Caco-2 (cell line): Measurements from ENCODE around the gene TAPBPL. TPM values are rescaled to one million over a fixed set of nuclear protein-coding genes. Genes with fewer than 3 reads are reported as not detected.

Source experiments
- BruUV-seq: library from RNA; stranded (reverse); fragments of 400-500 nt; replicated peaks from 2 replicates; lab custom pipeline; 2021; lab: Mats Ljungman, UMichigan
- CTCF ChIA-PET: fragments of 300-600 bp; sonication (Branson Sonifier 250); formaldehyde crosslinking; loops from one replicate; lab custom pipeline; 2022; ENCODE audit warnings: antibody characterized with exemption; lab: Charles Lee
- POLR2A ChIA-PET: fragments of 300-600 bp; sonication (Branson Sonifier 250); formaldehyde crosslinking; loops from one replicate; lab custom pipeline; 2022; ENCODE audit warnings: antibody characterized with exemption; lab: Charles Lee
- DNase-seq, 2 experiments: peaks; one replicate each; pipeline versions ENCODE4 v3.0.0 to v3.0.0-alpha.2; 2020 to 2022
- H3K27me3 ChIP-seq: replicated peaks from 2 replicates; pipeline ENCODE4 v1.6.0; 2011; ENCODE audit warnings: low read length; ENCODE audit not compliant: control insufficient read depth, insufficient read depth
- H3K36me3 ChIP-seq: 2 replicates; pipeline ENCODE4 v1.5.1; 2011; ENCODE audit warnings: low read length; ENCODE audit not compliant: control insufficient read depth, insufficient read depth
- H3K4me1 ChIP-seq: fragments of 250-450 bp; sonication (Bioruptor Pico); 2 replicates; pipeline ENCODE4 v1.5.1; 2020; ENCODE audit warnings: mild to moderate bottlenecking
- H3K4me3 ChIP-seq: 2 replicates; pipeline ENCODE4 v1.5.1; 2011; ENCODE audit warnings: low read depth, mild to moderate bottlenecking, control low read depth, low read length
- H3K9me3 ChIP-seq: fragments of 250-450 bp; sonication (Bioruptor Pico); 2 replicates; pipeline ENCODE4 v1.5.1; 2020; ENCODE audit warnings: mild to moderate bottlenecking, moderate library complexity
- H3K27ac Mint-ChIP-seq: one replicate; pipeline ENCODE4 v1.8.0; 2022; ENCODE audit warnings: mixed read lengths; ENCODE audit not compliant: unreplicated experiment
- H3K27me3 Mint-ChIP-seq: one replicate; pipeline ENCODE4 v1.8.0; 2022; ENCODE audit warnings: mixed read lengths; ENCODE audit not compliant: insufficient read depth, unreplicated experiment
- H3K36me3 Mint-ChIP-seq: one replicate; pipeline ENCODE4 v1.8.0; 2022; ENCODE audit warnings: mild to moderate bottlenecking, mixed read lengths; ENCODE audit not compliant: insufficient read depth, unreplicated experiment
- H3K4me1 Mint-ChIP-seq: one replicate; pipeline ENCODE4 v1.8.0; 2022; ENCODE audit warnings: low read depth, mixed read lengths; ENCODE audit not compliant: unreplicated experiment
- H3K4me3 Mint-ChIP-seq: one replicate; pipeline ENCODE4 v1.8.0; 2022; ENCODE audit warnings: mild to moderate bottlenecking, moderate library complexity, mixed read lengths; ENCODE audit not compliant: unreplicated experiment
- H3K9me3 Mint-ChIP-seq: one replicate; pipeline ENCODE4 v1.8.0; 2022; ENCODE audit warnings: mixed read lengths; ENCODE audit not compliant: unreplicated experiment
- CTCF ChIP-seq, 2 experiments: fragments of 200-600 bp in 1 of 2; IDR thresholded peaks; 1 replicate in 1 of 2; 2 replicates in 1 of 2; pipeline versions ENCODE4 v1.5.1 to v1.8.0; 2011 to 2022; ENCODE audit warnings: antibody characterized with exemption in 1 of 2, control low read depth in 1 of 2, inconsistent platforms in 1 of 2, low read depth in 1 of 2, low read length in 1 of 2, mild to moderate bottlenecking in 1 of 2, moderate library complexity in 1 of 2; ENCODE audit not compliant: insufficient read depth in 1 of 2, severe bottlenecking in 1 of 2, unreplicated experiment in 1 of 2
- intact Hi-C: fragments of 100-400 bp; cut with micrococcal nuclease; formaldehyde crosslinking; loops from one replicate; pipeline ENCODE4 v1.10.0; 2022; ENCODE audit not compliant: unreplicated experiment
- total RNA-seq: library from RNA; stranded (reverse); gene quantifications from 2 replicates; pipeline ENCODE4 v1.2.3, GENCODE V29; 2022

Gene TAPBPL
- total RNA-seq, 1 experiment from 2014 or later = 9.7 TPM

- H3K36me3 ChIP-seq = peaks cover 8% of the 10 kb centered on the region
- peaks cover 3% of the 10 kb centered on the region for H3K4me1 ChIP-seq
- H3K36me3 Mint-ChIP-seq = peaks cover 42% of the 10 kb centered on the region
- H3K4me3 Mint-ChIP-seq = no peak overlapping the region
- H3K4me1 Mint-ChIP-seq = peaks cover 3% of the 10 kb centered on the region
- ChIA-PET POLR2A (interaction anchor here (0.6 kb wide), 1 partner anchor 34 kb away, joined by 11 read pairs; the partner anchor contains the start of gene GAPDH), CTCF (interaction anchor here (0.6 kb wide), 1 partner anchor 34 kb away, joined by 4 read pairs; the partner anchor contains the start of gene GAPDH)
- H3K27me3 Mint-ChIP-seq = no peaks in the 10 kb centered on the region
- H3K4me3 ChIP-seq = no peak overlapping the region
- BruUV-seq = no TSS peak
- H3K27ac Mint-ChIP-seq = no peak overlapping the region
- TF ChIP-seq CTCF (IDR thresholded peaks at IDR 0.05; ENCODE audit: insufficient read depth in 1 of 2, low read depth in 1 of 2, low read length in 1 of 2, severe bottlenecking in 1 of 2, unreplicated experiment in 1 of 2) = no peak
- intact Hi-C loops = no loop called here
- DNase-seq = no peak
- no peaks in the 10 kb centered on the region for H3K27me3 ChIP-seq
- no peaks in the 10 kb centered on the region for H3K9me3 ChIP-seq
- H3K9me3 Mint-ChIP-seq = no peaks in the 10 kb centered on the region
These were observed 48.6 kb downstream of the TAPBPL start for GRCh38 chr12:6500466-6500865.

- intact Hi-C loops = no loop called here
- H3K4me3 ChIP-seq = no peak overlapping the region
- no peaks in the 10 kb centered on the region for H3K27me3 ChIP-seq
- H3K36me3 ChIP-seq = peaks cover 2% of the 10 kb centered on the region
- Mint-ChIP-seq H3K9me3 (no peaks in the 10 kb centered on the region), H3K36me3 (peaks cover 63% of the 10 kb centered on the region), H3K4me1 (peaks cover 12% of the 10 kb centered on the region), H3K27me3 (no peaks in the 10 kb centered on the region), H3K27ac (peak overlapping the region; percentile 75), H3K4me3 (peak overlapping the region; percentile 4)
- CTCF ChIA-PET = interaction anchor here (0.9 to 1.9 kb wide), 2 partner anchors 30 to 42 kb away, joined by 3 to 7 read pairs; no protein-coding TSS in a partner anchor
- no TSS peak for BruUV-seq
- TF ChIP-seq CTCF (IDR thresholded peaks at IDR 0.05; ENCODE audit: insufficient read depth in 1 of 2, low read depth in 1 of 2, low read length in 1 of 2, severe bottlenecking in 1 of 2, unreplicated experiment in 1 of 2) = no peak
- no peaks in the 10 kb centered on the region for H3K9me3 ChIP-seq
- peaks cover 18% of the 10 kb centered on the region for H3K4me1 ChIP-seq
- POLR2A ChIA-PET = interaction anchor here (0.6 to 1.6 kb wide), 7 partner anchors 14 to 400 kb away, joined by 3 to 22 read pairs (median 4); partner anchors contain the start of genes GAPDH and MRPL51
- DNase-seq = peak; percentile 58 to 59
These were observed 55.5 kb downstream of the TAPBPL start for GRCh38 chr12:6507102-6507998.

GRCh38 chr12:6508087-6508486, 56.2 kb downstream of the TAPBPL start:
- H3K27ac Mint-ChIP-seq = peak overlapping the region; percentile 75
- H3K27me3 Mint-ChIP-seq = no peaks in the 10 kb centered on the region
- intact Hi-C loops = no loop called here
- Histone ChIP-seq H3K9me3 (no peaks in the 10 kb centered on the region), H3K4me3 (no peak overlapping the region), H3K4me1 (peaks cover 18% of the 10 kb centered on the region), H3K36me3 (peaks cover 3% of the 10 kb centered on the region), H3K27me3 (no peaks in the 10 kb centered on the region)
- no peak overlapping the region for H3K4me3 Mint-ChIP-seq
- no TSS peak for BruUV-seq
- ChIA-PET POLR2A (interaction anchor here (0.7 to 1.6 kb wide), 5 partner anchors 15 to 182 kb away, joined by 3 to 22 read pairs (median 3); partner anchors contain the start of genes GAPDH and MRPL51), CTCF (interaction anchor here (0.9 to 1.9 kb wide), 2 partner anchors 30 to 43 kb away, joined by 3 to 7 read pairs; no protein-coding TSS in a partner anchor)
- no peak for TF ChIP-seq CTCF (IDR thresholded peaks at IDR 0.05; ENCODE audit: insufficient read depth in 1 of 2, low read depth in 1 of 2, low read length in 1 of 2, severe bottlenecking in 1 of 2, unreplicated experiment in 1 of 2)
- H3K9me3 Mint-ChIP-seq = no peaks in the 10 kb centered on the region
- peaks cover 70% of the 10 kb centered on the region for H3K36me3 Mint-ChIP-seq
- peaks cover 12% of the 10 kb centered on the region for H3K4me1 Mint-ChIP-seq
- DNase-seq = no peak
